Osteoblast (primary cell): ENCODE results near the gene PNMT. TPM values are rescaled to one million over a fixed set of nuclear protein-coding genes. Genes with fewer than 3 reads are reported as not detected.
"Not testable (repeated sequence)": the region's sequence is repeated elsewhere in the genome, so short reads cannot be mapped to it uniquely, and the experiment has no call there.

Source experiments
- DNase-seq: peaks from one replicate; pipeline ENCODE4 v3.0.0; 2011; ENCODE audit warnings: low spot score, mixed read lengths; ENCODE audit not compliant: insufficient read length; ENCODE audit errors: missing footprints
- H2AFZ ChIP-seq: 2 replicates; pipeline ENCODE4 v1.6.0; 2011; ENCODE audit warnings: mild to moderate bottlenecking, low read length
- H3K27ac ChIP-seq: 2 replicates; pipeline ENCODE4 v1.5.1; 2011; ENCODE audit warnings: mild to moderate bottlenecking, low read depth, low read length, moderate library complexity
- H3K27me3 ChIP-seq: 2 replicates; pipeline ENCODE4 v1.6.0; 2012; ENCODE audit warnings: mild to moderate bottlenecking, control low read depth, inconsistent platforms, low read length, moderate library complexity; ENCODE audit not compliant: insufficient read depth
- H3K36me3 ChIP-seq: 2 replicates; pipeline ENCODE4 v1.5.1; 2011; ENCODE audit warnings: mild to moderate bottlenecking, low read length, control low read depth, moderate library complexity; ENCODE audit not compliant: insufficient read depth
- H3K4me1 ChIP-seq: 2 replicates; pipeline ENCODE4 v1.5.1; 2011; ENCODE audit warnings: mild to moderate bottlenecking, low read length, control low read depth, moderate library complexity; ENCODE audit not compliant: insufficient read depth
- H3K4me2 ChIP-seq: 2 replicates; pipeline ENCODE4 v1.6.0; 2011; ENCODE audit warnings: mild to moderate bottlenecking, low read length; ENCODE audit not compliant: insufficient read depth
- H3K4me3 ChIP-seq: fragments of 200-600 bp; sonication (generic); 3 replicates; pipeline ENCODE4 v1.5.1; 2012; ENCODE audit warnings: mild to moderate bottlenecking, low read length, inconsistent platforms; ENCODE audit not compliant: insufficient read depth
- H3K79me2 ChIP-seq: 2 replicates; pipeline ENCODE4 v1.6.0; 2012; ENCODE audit warnings: mild to moderate bottlenecking, low read length, control low read depth, inconsistent platforms; ENCODE audit not compliant: insufficient read depth
- H3K9me3 ChIP-seq: 2 replicates; pipeline ENCODE4 v1.5.1; 2011; ENCODE audit warnings: low read depth, low read length, control low read depth
- H4K20me1 ChIP-seq: 2 replicates; pipeline ENCODE4 v1.6.0; 2012; ENCODE audit warnings: mild to moderate bottlenecking, low read length, control low read depth; ENCODE audit not compliant: insufficient read depth
- total RNA-seq: library from RNA; depleted of rRNA; stranded (reverse); fragments of >200 nt; gene quantifications from 2 replicates; pipeline ENCODE4 v1.2.3, GENCODE V29; 2012
- TF ChIP-seq, protein P1 (sequence below): IDR thresholded peaks from 2 replicates; pipeline ENCODE4 v1.5.1; 2011; ENCODE audit warnings: mild to moderate bottlenecking, low read depth, low read length, moderate library complexity; ENCODE audit errors: extremely low read depth

PNMT gene
- total RNA-seq, 1 donor, result not detected

DNA sequence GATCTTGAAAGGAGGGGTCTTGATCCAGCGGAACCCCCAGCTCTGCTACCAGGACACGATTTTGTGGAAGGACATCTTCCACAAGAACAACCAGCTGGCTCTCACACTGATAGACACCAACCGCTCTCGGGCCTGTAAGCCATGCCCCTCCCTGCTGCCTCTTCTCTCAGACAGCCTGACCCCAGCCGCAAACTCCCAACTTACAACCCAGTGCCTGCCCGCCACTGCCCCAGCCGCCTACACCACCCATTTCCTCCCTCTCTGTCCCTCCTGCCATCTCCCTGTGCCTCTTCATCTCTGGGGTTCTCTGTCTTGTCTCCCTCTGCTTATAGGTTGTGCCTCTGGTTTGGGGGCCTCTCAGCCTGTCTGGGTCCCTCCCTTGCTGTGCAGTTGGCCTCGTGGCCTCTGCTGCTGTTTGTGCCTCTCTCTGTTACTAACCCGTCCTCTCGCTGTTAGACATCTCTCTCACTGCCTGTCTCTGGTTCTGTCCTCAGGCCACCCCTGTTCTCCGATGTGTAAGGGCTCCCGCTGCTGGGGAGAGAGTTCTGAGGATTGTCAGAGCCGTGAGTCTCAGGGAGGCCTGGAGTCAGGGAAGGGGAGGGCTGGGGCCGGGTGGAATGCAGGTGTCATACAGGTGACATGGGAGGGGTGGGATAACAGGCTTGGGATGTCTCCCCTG lies 41.2 kb downstream of the PNMT start:
- no peaks in the 10 kb centered on the region for H3K9me3 ChIP-seq
- H4K20me1 ChIP-seq, result peaks cover 26% of the 10 kb centered on the region
- H3K4me2 ChIP-seq, result no peak overlapping the region
- H3K79me2 ChIP-seq, result peaks cover 22% of the 10 kb centered on the region
- peak; percentile 43 for DNase-seq
- TF ChIP-seq, protein P1, sequence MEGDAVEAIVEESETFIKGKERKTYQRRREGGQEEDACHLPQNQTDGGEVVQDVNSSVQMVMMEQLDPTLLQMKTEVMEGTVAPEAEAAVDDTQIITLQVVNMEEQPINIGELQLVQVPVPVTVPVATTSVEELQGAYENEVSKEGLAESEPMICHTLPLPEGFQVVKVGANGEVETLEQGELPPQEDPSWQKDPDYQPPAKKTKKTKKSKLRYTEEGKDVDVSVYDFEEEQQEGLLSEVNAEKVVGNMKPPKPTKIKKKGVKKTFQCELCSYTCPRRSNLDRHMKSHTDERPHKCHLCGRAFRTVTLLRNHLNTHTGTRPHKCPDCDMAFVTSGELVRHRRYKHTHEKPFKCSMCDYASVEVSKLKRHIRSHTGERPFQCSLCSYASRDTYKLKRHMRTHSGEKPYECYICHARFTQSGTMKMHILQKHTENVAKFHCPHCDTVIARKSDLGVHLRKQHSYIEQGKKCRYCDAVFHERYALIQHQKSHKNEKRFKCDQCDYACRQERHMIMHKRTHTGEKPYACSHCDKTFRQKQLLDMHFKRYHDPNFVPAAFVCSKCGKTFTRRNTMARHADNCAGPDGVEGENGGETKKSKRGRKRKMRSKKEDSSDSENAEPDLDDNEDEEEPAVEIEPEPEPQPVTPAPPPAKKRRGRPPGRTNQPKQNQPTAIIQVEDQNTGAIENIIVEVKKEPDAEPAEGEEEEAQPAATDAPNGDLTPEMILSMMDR, result no peak
- peaks cover 5% of the 10 kb centered on the region for H3K4me1 ChIP-seq
- H3K27me3 ChIP-seq, result no peaks in the 10 kb centered on the region
- peaks cover 43% of the 10 kb centered on the region for H3K36me3 ChIP-seq
- H3K27ac ChIP-seq, result no peak overlapping the region
- H2AFZ ChIP-seq, result no peak overlapping the region
- H3K4me3 ChIP-seq, result no peak overlapping the region

DNA sequence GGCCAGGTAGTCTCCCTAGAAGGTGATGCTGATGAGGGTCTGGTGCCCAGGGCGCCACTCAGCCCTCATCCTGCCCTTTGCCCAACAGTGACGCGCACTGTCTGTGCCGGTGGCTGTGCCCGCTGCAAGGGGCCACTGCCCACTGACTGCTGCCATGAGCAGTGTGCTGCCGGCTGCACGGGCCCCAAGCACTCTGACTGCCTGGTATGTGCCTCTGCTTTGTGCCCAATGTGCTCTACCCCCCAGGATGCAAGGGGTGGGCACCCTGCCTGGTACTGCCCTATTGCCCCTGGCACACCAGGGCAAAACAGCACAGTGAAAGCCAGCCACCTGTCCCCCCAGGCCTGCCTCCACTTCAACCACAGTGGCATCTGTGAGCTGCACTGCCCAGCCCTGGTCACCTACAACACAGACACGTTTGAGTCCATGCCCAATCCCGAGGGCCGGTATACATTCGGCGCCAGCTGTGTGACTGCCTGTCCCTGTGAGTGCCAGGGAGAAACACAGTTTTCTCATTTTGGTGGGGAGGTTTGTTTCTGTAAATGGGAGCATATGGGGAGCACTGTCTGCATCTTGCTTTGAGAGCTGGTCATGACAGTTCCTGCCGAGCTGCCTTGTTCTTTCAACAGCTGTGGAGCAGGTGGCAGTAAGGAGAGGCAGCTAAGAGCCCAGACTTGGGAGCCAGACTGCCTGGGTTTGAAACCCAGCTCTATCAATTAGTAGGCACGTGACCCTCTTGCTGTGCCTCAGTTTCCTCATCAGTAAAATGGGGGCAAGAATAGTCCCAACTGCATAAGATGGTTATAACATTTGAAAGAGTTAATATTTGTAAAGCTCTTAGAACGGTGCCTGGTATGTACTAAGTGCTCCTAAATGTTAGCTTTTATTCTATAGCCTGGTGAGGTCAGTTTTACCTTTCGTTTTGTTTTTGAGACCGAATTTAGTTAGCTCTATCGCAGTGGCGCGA lies 42.0 kb downstream of the PNMT start:
- H3K9me3 ChIP-seq, result no peaks in the 10 kb centered on the region
- H2AFZ ChIP-seq, result no peak overlapping the region
- H4K20me1 ChIP-seq, result peaks cover 18% of the 10 kb centered on the region
- TF ChIP-seq, protein P1, result no peak
- peak; percentile 64 for DNase-seq
- H3K79me2 ChIP-seq, result peaks cover 14% of the 10 kb centered on the region
- peaks cover 45% of the 10 kb centered on the region for H3K36me3 ChIP-seq
- no peak overlapping the region for H3K4me3 ChIP-seq
- H3K4me2 ChIP-seq, result no peak overlapping the region
- no peaks in the 10 kb centered on the region for H3K27me3 ChIP-seq
- H3K27ac ChIP-seq, result no peak overlapping the region
- H3K4me1 ChIP-seq, result no peaks in the 10 kb centered on the region

GRCh38 chr17:39711071-39711470 lies 42.8 kb downstream of the PNMT start:
- not testable (repeated sequence) for H3K9me3 ChIP-seq, DNase-seq, H2AFZ ChIP-seq, H3K4me1 ChIP-seq, H3K4me3 ChIP-seq, H3K27me3 ChIP-seq, H3K4me2 ChIP-seq, H3K27ac ChIP-seq, H3K79me2 ChIP-seq
- H4K20me1 ChIP-seq, result peaks cover 11% of the 10 kb centered on the region
- peaks cover 51% of the 10 kb centered on the region for H3K36me3 ChIP-seq

GRCh38 chr17:39711851-39712250 lies 43.6 kb downstream of the PNMT start:
- Histone ChIP-seq H3K36me3 (peaks cover 55% of the 10 kb centered on the region), H3K4me1 (no peaks in the 10 kb centered on the region), H3K27ac (no peak overlapping the region), H3K4me2 (no peak overlapping the region), H2AFZ (no peak overlapping the region), H3K9me3 (no peaks in the 10 kb centered on the region), H3K79me2 (no peaks in the 10 kb centered on the region), H4K20me1 (peaks cover 4% of the 10 kb centered on the region), H3K4me3 (no peak overlapping the region), H3K27me3 (no peaks in the 10 kb centered on the region)
- DNase-seq, result peak; percentile 36
- TF ChIP-seq, protein P1, result no peak
